Activated T-cell treated with anti-CD3 and anti-CD28 coated beads for 1 hour (primary cell): ENCODE data around the gene TOMM6.
"Not testable (repeated sequence)": the region's sequence is repeated elsewhere in the genome, so short reads cannot be mapped to it uniquely, and the experiment has no call there.

Source experiments
- DNase-seq: peaks from one replicate; pipeline ENCODE4 v3.0.0-alpha.2; 2020; ENCODE audit warnings: low read depth

The TOMM6 gene

GRCh38 chr6:41763470-41763869 is 24.0 kb upstream of the TOMM6 start:
- no peak for DNase-seq

GRCh38 chr6:41766043-41766664 is 21.3 kb upstream of the TOMM6 start:
- DNase-seq = not testable (repeated sequence)

GRCh38 chr6:41767112-41767833 is 20.2 kb upstream of the TOMM6 start:
- no peak for DNase-seq

- no peak for DNase-seq
Measured at GRCh38 chr6:41768545-41769308, 18.8 kb upstream of the TOMM6 start.

GRCh38 chr6:41769376-41769775 is 18.1 kb upstream of the TOMM6 start:
- no peak for DNase-seq

GRCh38 chr6:41770381-41771057 is 17.0 kb upstream of the TOMM6 start:
- DNase-seq = no peak

- DNase-seq = no peak
Measured at GRCh38 chr6:41771058-41771983, 16.2 kb upstream of the TOMM6 start.

GRCh38 chr6:41774841-41775240 is 12.7 kb upstream of the TOMM6 start:
- no peak for DNase-seq

GRCh38 chr6:41775293-41775882 is 12.1 kb upstream of the TOMM6 start:
- DNase-seq = no peak

- no peak for DNase-seq
Measured at GRCh38 chr6:41777551-41778285, 9.8 kb upstream of the TOMM6 start.

- DNase-seq = no peak
Measured at GRCh38 chr6:41778895-41779294, 8.6 kb upstream of the TOMM6 start.

GRCh38 chr6:41779336-41779735 is 8.2 kb upstream of the TOMM6 start:
- DNase-seq = no peak

GRCh38 chr6:41779788-41780550 is 7.5 kb upstream of the TOMM6 start, which contains the start of gene FRS3:
TSS of gene FRS3 (minus strand) at chr6:41779900. CDS start at chr6:41776987, 2,913 bp downstream.
- DNase-seq = peak; percentile 99

GRCh38 chr6:41780551-41781365 is 6.7 kb upstream of the TOMM6 start, which contains the start of gene PRICKLE4:
TSS of gene PRICKLE4 (plus strand) at chr6:41780782. CDS start at chr6:41783474, 2,692 bp downstream.
- no peak for DNase-seq

GRCh38 chr6:41781366-41781730 is 6.1 kb upstream of the TOMM6 start:
- no peak for DNase-seq

- DNase-seq = no peak
Measured at GRCh38 chr6:41783106-41783780, 4.3 kb upstream of the TOMM6 start.

GRCh38 chr6:41784581-41785171 is 2.8 kb upstream of the TOMM6 start:
- no peak for DNase-seq
